ENCODE data around the gene LDOC1.
A peak's percentile ranks its signal among the peaks of the same experiment; 100 is the strongest.
"Not testable (repeated sequence)": the region's sequence is repeated elsewhere in the genome, so short reads cannot be mapped to it uniquely, and the experiment has no call there.

LDOC1 gene

DNA sequence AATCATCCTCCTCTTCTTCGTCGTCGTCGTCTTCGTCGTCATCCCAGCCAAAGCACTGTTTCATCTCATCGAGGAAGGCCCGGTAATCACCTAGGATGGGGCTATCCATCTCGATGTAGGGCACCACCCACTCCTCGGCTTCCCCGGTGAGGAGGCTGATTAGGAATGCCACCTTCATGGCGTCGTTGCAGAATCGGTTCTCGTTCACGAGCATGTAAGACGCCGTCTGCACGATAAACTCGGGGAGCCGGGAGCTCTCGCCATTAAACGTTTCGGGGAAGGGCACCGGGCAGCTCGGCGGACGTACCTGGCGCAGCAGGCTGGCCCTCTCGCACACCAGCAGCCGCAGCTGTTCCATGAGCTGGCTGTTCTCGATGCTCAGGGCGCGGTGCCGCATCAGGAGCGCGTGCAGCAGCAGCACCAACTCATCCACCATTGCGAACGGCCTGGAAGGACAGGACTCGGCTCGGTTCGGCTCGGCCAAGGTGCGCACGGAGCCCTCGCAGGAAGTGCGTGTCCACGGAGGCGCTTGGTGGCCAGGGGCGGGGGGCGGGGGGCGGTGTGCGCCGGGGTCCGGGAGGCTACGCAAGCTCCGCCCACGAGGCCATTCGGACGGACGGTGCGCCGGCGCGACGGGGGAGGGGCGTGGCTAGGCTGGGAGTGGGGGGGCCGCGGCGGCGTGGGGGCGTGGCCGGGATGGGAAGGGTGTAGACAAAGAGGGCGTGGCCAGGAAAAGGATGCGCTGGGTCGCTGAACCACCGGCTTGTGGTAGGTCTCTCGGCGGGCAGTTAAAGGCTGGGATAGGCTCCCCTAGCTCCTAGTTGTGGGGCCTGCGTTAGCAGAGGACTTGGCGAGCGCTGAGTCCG, at the start of gene LDOC1:
LDOC1 (minus strand) TSS at position 544 of the 866 bp plus-strand sequence; CDS start at position 436, 108 bp downstream.
- TF ChIP-seq CTCF (conservative IDR thresholded peaks at IDR 0.05) (no peak), ZFX (IDR thresholded peaks at IDR 0.05) (no peak)
- peak within 1 kb of the TSS; percentile 84 for H3K27ac ChIP-seq

DNA sequence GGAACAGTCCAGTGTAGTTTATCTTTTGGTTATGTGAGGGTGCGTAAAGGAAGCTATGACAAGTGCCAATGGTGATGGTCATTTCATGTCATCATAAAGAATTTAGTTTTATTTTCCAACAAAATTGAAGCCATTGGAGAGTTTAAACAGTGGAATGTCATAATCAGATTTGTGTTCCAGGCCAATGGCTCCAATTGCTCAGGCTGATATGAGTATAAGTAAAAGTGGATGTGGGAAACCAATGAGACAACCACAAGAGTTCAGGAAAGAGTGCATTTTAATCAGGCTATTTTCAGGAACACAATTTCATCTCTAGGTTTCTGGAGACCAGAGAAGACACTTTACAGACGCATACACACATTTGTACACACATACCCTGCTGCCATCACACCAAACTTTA, 44.7 kb upstream of the LDOC1 start:
- no peak overlapping the region for H3K27ac ChIP-seq
- TF ChIP-seq CTCF (conservative IDR thresholded peaks at IDR 0.05) (no peak), ZFX (IDR thresholded peaks at IDR 0.05) (no peak)

DNA sequence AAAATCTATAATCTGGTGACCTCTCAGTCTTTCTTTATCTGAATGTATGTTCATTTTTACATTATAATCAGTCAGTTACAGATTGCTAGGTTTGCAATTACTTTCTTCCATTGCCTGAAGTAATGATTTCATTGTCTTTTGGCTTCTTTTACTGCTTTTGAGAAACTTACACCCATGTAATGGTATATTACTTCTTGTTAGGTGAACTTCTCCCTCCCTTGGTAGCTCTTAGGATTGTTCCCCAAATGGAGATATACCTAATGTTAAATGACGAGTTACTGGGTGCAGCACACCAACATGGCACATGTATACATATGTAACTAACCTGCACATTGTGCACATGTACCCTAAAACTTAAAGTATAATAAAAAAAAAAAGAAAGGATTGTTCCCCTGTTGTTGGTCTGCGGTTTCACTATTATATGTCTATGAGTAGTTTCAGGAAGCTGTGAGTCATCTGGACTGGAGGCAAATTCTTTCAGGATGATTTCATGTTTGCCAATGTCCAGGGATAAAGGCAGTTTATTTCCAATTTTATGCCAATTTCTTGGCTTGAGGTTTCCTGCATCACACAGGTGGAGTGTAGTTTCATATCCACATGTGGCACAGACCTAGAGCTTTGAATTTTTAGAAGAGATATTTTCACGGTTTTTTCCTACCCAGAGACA, 43.5 kb upstream of the LDOC1 start:
- no peak for TF ChIP-seq CTCF (conservative IDR thresholded peaks at IDR 0.05)
- no peak for TF ChIP-seq ZFX (IDR thresholded peaks at IDR 0.05)
- no peak overlapping the region for H3K27ac ChIP-seq

DNA sequence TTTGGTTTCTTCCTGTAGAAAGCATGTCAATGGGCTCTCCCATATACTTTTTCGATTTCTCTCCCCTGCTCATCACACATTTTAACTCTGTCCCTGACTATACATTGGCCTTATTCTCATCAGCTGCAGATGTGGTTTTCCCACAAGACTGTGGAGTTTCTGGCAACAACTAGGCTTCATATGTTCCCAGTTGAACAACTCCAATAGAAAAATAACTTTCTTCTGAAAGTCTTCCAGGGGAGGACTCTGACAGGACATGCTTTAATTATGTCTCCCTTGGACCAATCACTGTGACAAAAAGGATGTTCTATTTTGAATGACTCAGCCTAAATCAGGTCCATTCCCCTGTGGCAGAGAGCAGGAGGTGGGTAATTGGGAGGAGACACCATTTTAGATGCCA, 37.3 kb upstream of the LDOC1 start:
- no peak for TF ChIP-seq CTCF (conservative IDR thresholded peaks at IDR 0.05)
- no peak for TF ChIP-seq ZFX (IDR thresholded peaks at IDR 0.05)

DNA sequence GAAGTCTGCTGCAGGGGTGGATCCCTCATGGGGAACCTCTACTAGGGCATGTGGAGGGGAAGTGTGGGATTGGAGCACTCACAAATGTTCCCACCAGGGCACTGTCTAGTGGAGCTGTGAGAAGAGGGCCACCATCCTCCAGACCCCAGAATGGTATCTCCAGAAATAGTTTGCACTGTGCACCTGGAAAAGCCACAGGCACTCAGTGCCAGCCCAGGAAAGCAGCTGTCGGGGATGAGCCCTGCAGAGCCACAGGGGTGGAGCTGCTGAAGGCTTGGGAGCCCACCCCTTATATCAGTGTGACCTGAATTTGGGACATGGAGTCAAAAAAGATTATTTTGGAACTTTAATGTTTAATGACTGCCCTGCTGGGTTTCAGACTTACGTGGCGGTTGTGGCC, 25.0 kb upstream of the LDOC1 start:
- no peak for TF ChIP-seq CTCF (conservative IDR thresholded peaks at IDR 0.05)
- no peak for TF ChIP-seq ZFX (IDR thresholded peaks at IDR 0.05)
- H3K27ac ChIP-seq = no peak overlapping the region

More for the DNA sequence above, 37.3 kb upstream of the LDOC1 start:
- no peak overlapping the region for H3K27ac ChIP-seq

- H3K27ac ChIP-seq = not testable (repeated sequence)
These were observed 11.6 kb upstream of the LDOC1 start for GRCh38 chrX:141188573-141188972.

DNA sequence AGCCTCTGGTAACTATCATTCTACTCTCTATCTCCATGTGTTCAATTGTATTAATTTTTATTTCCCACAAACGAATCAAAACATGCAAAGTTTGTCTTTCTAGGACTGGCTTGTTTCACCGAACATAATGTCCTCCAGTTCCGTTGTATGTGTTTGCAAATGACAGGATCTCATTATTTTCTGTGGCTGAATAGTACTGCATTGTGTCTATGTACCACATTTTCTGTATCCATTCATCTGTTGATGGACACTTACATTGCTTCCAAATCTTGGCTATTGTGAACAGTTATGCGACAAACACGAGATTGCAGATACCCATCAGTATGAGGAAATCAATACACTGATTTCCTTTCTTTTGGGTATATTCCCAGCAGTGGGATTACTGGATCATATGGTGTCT, 8.4 kb upstream of the LDOC1 start:
- no peak overlapping the region for H3K27ac ChIP-seq
- TF ChIP-seq ZFX (IDR thresholded peaks at IDR 0.05) (no peak), CTCF (conservative IDR thresholded peaks at IDR 0.05) (no peak)

Measured in C4-2B (cell line).